CD4-positive, alpha-beta T cell treated with Interleukin-17A for 1 hour (primary cell): Measurements from ENCODE around the gene ADCY9.
"Not testable (repeated sequence)": the region's sequence is repeated elsewhere in the genome, so short reads cannot be mapped to it uniquely, and the experiment has no call there.

Experiments used
- DNase-seq: peaks from one replicate; pipeline ENCODE4 v3.0.0-alpha.2; 2020

Gene ADCY9

GRCh38 chr16:4064950-4065352 lies 51.3 kb downstream of the ADCY9 start:
- peak; percentile 66 for DNase-seq

GRCh38 chr16:4062212-4062802 lies 53.9 kb downstream of the ADCY9 start:
- DNase-seq = no peak

- DNase-seq = no peak
Measured at GRCh38 chr16:4060823-4061222, 55.4 kb downstream of the ADCY9 start.

- DNase-seq = peak; percentile 54
Measured at GRCh38 chr16:4060009-4060408, 56.2 kb downstream of the ADCY9 start.

GRCh38 chr16:4058386-4058785 lies 57.9 kb downstream of the ADCY9 start:
- no peak for DNase-seq

- DNase-seq = no peak
Measured at GRCh38 chr16:4057439-4057877, 58.8 kb downstream of the ADCY9 start.

GRCh38 chr16:4056161-4057105 lies 59.8 kb downstream of the ADCY9 start:
- no peak for DNase-seq

GRCh38 chr16:4055748-4056147 lies 60.5 kb downstream of the ADCY9 start:
- no peak for DNase-seq

GRCh38 chr16:4053301-4053845 lies 62.9 kb downstream of the ADCY9 start:
- DNase-seq = no peak

GRCh38 chr16:4052801-4053293 lies 63.4 kb downstream of the ADCY9 start:
- no peak for DNase-seq

- DNase-seq = no peak
Measured at GRCh38 chr16:4052096-4052495, 64.1 kb downstream of the ADCY9 start.

GRCh38 chr16:4051591-4051990 lies 64.7 kb downstream of the ADCY9 start:
- DNase-seq = no peak

- DNase-seq = no peak
Measured at GRCh38 chr16:4049031-4049430, 67.2 kb downstream of the ADCY9 start.

- DNase-seq = no peak
Measured at GRCh38 chr16:4048481-4048880, 67.8 kb downstream of the ADCY9 start.

- no peak for DNase-seq
Measured at GRCh38 chr16:4046221-4046620, 70.0 kb downstream of the ADCY9 start.

GRCh38 chr16:4045561-4045960 lies 70.7 kb downstream of the ADCY9 start:
- not testable (repeated sequence) for DNase-seq

GRCh38 chr16:4042581-4042980 lies 73.7 kb downstream of the ADCY9 start:
- DNase-seq = no peak

GRCh38 chr16:4038448-4038847 lies 77.8 kb downstream of the ADCY9 start:
- no peak for DNase-seq

GRCh38 chr16:4036952-4037351 lies 79.3 kb downstream of the ADCY9 start:
- not testable (repeated sequence) for DNase-seq

- no peak for DNase-seq
Measured at GRCh38 chr16:4034963-4035362, 81.3 kb downstream of the ADCY9 start.

- no peak for DNase-seq
Measured at GRCh38 chr16:4033951-4034350, 82.3 kb downstream of the ADCY9 start.

GRCh38 chr16:4032768-4033167 lies 83.5 kb downstream of the ADCY9 start:
- DNase-seq = peak; percentile 16

- DNase-seq = no peak
Measured at GRCh38 chr16:4028144-4028543, 88.1 kb downstream of the ADCY9 start.

GRCh38 chr16:4026854-4027253 lies 89.4 kb downstream of the ADCY9 start:
- no peak for DNase-seq
